ENCODE results near the gene ITGB3BP. TPM values are rescaled to one million over a fixed set of nuclear protein-coding genes. Genes with fewer than 3 reads are reported as not detected.
"Not testable (repeated sequence)": the region's sequence is repeated elsewhere in the genome, so short reads cannot be mapped to it uniquely, and the experiment has no call there.

The ITGB3BP gene
- 10 to 100 TPM; 55.3 to 67.9 (median 58.5) TPM for polyA plus RNA-seq (ENCODE audit: insufficient read length in 3 of 3)

- peak; percentile 88 to 89 (median 89) for DNase-seq (ENCODE audit: low read depth in 3 of 3, low spot score in 2 of 3)
These were observed at the start of gene ITGB3BP, which contains the start of gene EFCAB7 for GRCh38 chr1:63522891-63523728. ITGB3BP (minus strand) TSS chr1:63523225; CDS start chr1:63523133, 92 bp downstream. EFCAB7 (plus strand) TSS chr1:63523525; CDS start chr1:63525573, 2,048 bp downstream.

DNA sequence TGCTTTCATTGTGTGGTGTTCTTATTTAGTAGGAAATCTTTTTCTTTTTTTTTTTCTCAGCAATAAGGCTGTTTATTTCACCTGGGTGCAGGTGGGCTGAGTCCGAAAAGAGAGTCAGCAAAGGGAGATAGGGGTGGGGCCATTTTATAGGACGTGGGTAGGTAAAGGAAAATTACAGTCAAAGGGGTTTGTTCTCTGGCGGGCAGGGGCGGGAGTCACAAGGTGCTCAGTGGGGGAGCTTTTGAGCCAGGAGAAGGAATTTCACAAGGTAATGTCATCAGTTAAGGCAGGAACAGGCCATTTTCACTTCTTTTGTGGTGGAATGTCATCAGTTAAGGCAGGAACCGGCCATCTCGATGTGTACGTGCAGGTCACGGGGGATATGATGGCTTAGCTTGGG, 49.7 kb upstream of the ITGB3BP start:
- not testable (repeated sequence) for DNase-seq (ENCODE audit: low read depth in 3 of 3, low spot score in 2 of 3)

DNA sequence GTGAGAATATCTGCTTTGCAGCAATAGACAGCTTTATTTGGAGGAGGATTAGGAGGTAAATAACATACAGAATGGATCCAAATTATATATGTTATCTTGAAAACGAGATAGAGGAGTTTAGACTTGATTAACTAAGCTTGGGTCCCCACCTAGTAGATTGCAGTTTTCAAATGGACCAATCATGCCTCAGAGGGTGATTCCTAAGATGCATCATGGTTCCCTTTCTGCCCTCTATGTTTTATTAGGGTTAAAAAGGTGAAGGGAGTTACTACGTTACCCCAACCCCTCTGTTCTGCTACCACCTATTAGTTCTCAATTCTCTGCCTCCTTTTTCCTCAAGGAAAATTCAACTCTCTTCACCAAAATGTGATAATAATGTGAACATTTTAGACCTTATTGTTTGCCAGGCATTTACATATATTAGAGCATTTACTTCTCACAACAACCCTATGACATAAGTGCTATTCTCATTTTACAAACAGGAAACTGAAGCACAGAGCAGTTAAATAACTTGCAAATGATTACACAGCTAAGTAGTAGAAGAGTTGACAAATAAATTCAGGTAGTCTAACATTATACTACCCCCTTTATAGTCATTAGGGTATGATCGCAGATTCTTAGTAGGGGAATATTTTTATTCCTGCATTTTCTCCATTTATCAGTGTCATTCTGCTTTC, 46.8 kb upstream of the ITGB3BP start:
- DNase-seq (ENCODE audit: low read depth in 3 of 3, low spot score in 2 of 3), result no peak

DNA sequence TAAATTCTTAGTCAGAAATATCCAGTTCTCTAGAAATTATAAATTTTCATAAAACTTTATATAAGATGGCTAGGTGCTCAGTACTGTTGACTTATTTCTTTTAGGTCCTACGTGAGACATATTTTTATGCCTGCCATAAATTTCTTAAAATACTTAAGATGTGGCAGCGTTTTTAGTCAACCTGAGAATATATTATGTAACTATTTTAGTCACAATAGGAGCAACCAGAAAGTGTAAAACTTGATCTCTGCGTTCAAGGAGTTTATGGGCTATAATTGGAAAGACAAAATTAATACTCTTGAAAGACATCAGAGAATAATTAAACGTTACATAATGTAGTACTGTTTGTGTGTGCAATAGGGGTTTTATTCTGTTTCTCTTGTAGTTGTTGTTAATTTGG, 46.0 kb upstream of the ITGB3BP start:
- no peak for DNase-seq (ENCODE audit: low read depth in 3 of 3, low spot score in 2 of 3)

DNA sequence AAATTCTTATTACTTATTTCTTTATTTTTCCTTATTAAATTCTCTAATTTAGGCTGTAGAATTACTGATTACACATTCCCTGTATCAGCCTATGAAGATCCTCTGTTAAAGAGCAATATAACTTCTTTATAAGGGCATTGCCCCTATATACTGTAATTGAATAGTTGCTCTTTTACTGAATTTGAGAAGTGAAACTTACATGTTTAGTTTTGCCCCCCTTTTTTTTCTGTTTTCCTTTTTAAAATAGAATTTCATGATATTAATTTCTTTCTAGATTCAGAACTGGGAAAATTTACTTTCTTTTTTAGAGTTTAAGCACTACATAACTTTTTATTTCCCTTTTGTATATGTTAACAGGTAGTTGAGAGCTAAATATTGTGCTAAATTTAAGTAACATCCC, 40.7 kb upstream of the ITGB3BP start:
- DNase-seq (ENCODE audit: low read depth in 3 of 3, low spot score in 2 of 3), result no peak

GRCh38 chr1:63559357-63559756, 36.3 kb upstream of the ITGB3BP start:
- no peak for DNase-seq (ENCODE audit: low read depth in 3 of 3, low spot score in 2 of 3)

DNA sequence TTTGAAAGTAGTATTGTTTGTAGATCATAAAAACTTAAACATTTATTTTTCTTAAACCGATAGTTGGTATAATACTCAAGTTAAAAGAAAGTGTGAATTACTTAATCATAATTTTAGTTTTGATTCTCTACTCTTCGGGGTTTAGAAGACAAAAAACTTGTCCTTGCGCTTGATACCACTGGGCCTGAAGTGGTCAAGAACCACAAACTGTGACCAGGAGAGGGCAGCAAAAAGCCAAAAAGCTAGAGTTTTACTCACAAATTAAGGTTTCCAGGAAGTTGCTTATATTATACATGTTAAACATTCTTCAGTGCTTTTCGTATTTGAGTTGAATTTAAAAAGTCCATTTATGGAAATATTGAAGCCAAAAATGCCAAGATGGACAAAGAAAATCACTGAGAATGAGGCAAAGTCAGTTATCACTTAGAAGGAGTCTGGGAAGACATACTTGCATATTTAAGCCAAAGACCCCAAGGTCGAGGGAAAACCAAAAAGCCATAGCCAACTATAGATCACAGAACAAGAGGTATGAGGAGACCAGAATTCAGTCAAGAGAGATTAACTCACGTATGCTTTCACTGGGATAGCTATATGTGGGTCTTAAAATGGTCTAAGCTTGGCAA, 34.5 kb upstream of the ITGB3BP start:
- no peak for DNase-seq (ENCODE audit: low read depth in 3 of 3, low spot score in 2 of 3)

GRCh38 chr1:63555480-63555879, 32.5 kb upstream of the ITGB3BP start:
- DNase-seq (ENCODE audit: low read depth in 3 of 3, low spot score in 2 of 3), result no peak

DNA sequence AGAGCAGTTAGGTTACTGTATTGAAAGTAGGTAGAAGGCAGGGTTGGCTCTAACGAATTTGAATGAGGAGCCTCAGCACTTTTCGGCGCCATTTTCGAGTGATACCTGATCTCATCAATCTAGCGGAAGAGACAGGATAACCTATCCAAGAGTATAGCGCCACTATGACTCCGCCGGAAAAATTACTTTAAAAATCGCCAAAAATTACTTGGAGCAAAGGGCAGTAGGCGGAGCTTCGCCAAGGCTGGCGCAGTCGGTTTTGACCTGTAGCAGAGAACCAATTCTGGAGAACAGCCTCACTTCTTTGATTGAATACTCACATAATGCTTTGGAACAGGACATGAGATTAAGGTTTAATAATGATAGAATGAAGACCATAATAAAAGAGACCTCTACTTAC, 25.9 kb upstream of the ITGB3BP start:
- DNase-seq (ENCODE audit: low read depth in 3 of 3, low spot score in 2 of 3), result no peak

- DNase-seq (ENCODE audit: low read depth in 3 of 3, low spot score in 2 of 3), result no peak
These were observed 25.3 kb upstream of the ITGB3BP start for GRCh38 chr1:63548303-63548702.

- DNase-seq (ENCODE audit: low read depth in 3 of 3, low spot score in 2 of 3), result no peak
These were observed 24.7 kb upstream of the ITGB3BP start for GRCh38 chr1:63547621-63548294.

- no peak for DNase-seq (ENCODE audit: low read depth in 3 of 3, low spot score in 2 of 3)
These were observed 22.8 kb upstream of the ITGB3BP start for GRCh38 chr1:63545780-63546179.

GRCh38 chr1:63537940-63538339, 14.9 kb upstream of the ITGB3BP start:
- DNase-seq (ENCODE audit: low read depth in 3 of 3, low spot score in 2 of 3), result no peak

GRCh38 chr1:63537006-63537405, 14.0 kb upstream of the ITGB3BP start:
- DNase-seq (ENCODE audit: low read depth in 3 of 3, low spot score in 2 of 3), result no peak

DNA sequence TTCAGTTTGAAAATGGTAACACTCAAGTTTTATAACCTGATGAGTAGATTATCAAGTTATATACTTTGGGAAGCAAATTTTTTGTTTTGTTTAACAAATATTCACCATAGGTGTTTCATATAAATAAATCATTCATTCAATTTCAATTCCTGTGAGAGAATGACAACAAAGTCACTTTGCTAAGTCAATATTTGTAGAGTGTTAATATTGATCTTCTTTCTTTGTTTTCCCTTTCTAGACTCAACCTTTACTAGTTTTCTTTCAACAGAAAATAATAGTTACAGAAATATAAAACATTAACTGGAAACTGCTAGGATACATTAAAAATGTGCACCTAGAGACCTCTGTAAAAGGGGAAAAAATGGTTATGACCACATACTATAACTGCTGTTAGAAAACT, 11.4 kb upstream of the ITGB3BP start:
- DNase-seq (ENCODE audit: low read depth in 3 of 3, low spot score in 2 of 3), result no peak

GRCh38 chr1:63533931-63534330, 10.9 kb upstream of the ITGB3BP start:
- DNase-seq (ENCODE audit: low read depth in 3 of 3, low spot score in 2 of 3), result no peak

DNA sequence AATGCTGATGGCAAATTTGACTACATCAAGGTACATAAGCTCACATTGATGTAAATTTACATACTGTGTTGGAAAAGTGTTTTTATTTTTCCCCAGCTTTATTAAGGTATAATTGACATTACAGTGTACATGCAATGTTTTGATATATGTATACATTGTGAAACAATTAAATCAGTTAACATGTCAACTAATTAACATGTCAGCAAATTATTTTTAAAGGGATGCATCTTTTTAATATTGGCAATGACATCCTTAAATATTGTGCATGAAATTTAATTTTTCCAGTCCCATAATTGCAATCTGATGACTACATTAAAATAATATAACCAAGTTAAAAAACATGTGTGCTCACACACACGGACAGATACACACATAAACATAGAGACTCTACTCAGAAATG, 9.7 kb upstream of the ITGB3BP start:
- DNase-seq (ENCODE audit: low read depth in 3 of 3, low spot score in 2 of 3), result no peak

GRCh38 chr1:63524201-63524600, 1.2 kb upstream of the ITGB3BP start:
- peak in 2 of 3 donors; percentile 1 to 2 for DNase-seq (ENCODE audit: low read depth in 3 of 3, low spot score in 2 of 3)

DNA sequence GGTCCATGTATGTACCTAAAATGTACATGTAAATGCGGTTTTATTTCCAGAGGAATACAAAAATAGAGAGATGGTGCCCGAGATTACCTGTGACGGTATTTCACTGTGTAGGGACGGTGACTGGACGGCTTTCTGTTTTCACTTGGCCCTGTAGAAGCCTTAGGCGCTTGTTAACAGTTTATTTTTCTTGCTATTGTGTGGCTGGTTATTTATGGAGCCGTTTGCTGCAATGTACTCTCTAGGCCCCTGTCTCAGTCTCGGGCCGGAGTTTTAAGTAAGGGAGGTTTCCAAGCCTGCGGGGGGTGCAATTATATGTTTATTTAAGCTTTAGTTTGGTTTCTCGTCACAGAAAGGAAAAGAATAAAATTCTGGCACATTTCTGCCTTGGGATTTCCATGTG, 713 bp upstream of the ITGB3BP start:
- DNase-seq (ENCODE audit: low read depth in 3 of 3, low spot score in 2 of 3), result no peak

- no peak for DNase-seq (ENCODE audit: low read depth in 3 of 3, low spot score in 2 of 3)
These were observed 6.4 kb downstream of the ITGB3BP start for GRCh38 chr1:63516629-63517028.

DNA sequence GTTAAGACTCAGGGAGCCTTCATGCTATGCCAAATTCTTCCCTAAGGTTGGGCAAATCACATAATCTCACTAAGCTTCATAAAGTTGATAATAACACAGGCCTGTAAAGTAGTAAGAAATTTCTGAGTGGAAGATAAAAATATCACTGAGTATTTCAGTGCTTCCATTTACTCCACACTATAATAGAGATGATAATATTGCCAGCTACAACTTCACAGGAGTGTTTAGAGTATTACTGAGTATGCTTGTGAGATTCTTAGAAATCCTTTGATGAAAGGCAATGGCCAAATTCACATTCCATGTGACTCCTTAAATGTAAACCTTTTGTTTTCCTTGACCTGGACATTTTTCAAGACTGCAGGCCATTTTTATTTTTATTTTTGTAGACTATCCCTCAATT, 10.4 kb downstream of the ITGB3BP start:
- DNase-seq (ENCODE audit: low read depth in 3 of 3, low spot score in 2 of 3), result no peak

Measured in right renal cortex interstitium (tissue), 3 donors.